WTC11 (cell line): ENCODE results near the gene ITGA6.

ENCODE experiments used
- TF ChIP-seq, protein P1 (sequence below): fragments of 200-600 bp; IDR thresholded peaks from 2 replicates; pipeline ENCODE4 v1.8.0; 2022; ENCODE audit warnings: antibody characterized with exemption
- TF ChIP-seq, protein P2 (sequence below): sonication (generic); formaldehyde crosslinking; conservative IDR thresholded peaks from 2 replicates; pipeline ENCODE4 v1.8.1; 2022; ENCODE audit warnings: mild to moderate bottlenecking, missing genetic modification reagents
- TF ChIP-seq, protein P3 (sequence below): sonication (generic); formaldehyde crosslinking; IDR thresholded peaks from 2 replicates; pipeline ENCODE4 v1.8.0; 2022; ENCODE audit warnings: mild to moderate bottlenecking, missing genetic modification reagents
- TF ChIP-seq, protein P4 (sequence below): fragments of 250-450 bp; sonication (Bioruptor Pico); IDR thresholded peaks from 2 replicates; pipeline ENCODE4 v1.9.0; 2021; ENCODE audit warnings: moderate library complexity, mild to moderate bottlenecking, inconsistent platforms, borderline replicate concordance

DNA sequence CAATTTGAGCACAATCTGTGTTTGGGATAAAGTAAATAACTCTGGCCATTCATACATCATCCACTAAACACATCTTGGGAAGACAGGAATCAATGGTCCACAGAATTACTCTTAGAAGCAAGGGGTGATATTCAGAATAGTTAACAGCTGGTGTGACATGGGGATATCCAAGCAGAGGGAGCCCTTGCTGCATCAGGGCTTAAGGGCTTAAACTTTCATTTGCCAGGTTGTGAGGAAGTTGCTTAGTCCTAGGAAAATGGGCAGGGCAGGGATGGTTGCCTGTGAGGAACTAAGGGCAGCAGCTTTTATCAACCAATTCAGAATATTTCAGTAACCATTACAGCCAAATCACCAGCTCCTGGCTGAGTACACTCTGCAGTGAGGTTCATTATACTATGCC is 2.0 kb upstream of the ITGA6 start:
- TF ChIP-seq, protein P1, sequence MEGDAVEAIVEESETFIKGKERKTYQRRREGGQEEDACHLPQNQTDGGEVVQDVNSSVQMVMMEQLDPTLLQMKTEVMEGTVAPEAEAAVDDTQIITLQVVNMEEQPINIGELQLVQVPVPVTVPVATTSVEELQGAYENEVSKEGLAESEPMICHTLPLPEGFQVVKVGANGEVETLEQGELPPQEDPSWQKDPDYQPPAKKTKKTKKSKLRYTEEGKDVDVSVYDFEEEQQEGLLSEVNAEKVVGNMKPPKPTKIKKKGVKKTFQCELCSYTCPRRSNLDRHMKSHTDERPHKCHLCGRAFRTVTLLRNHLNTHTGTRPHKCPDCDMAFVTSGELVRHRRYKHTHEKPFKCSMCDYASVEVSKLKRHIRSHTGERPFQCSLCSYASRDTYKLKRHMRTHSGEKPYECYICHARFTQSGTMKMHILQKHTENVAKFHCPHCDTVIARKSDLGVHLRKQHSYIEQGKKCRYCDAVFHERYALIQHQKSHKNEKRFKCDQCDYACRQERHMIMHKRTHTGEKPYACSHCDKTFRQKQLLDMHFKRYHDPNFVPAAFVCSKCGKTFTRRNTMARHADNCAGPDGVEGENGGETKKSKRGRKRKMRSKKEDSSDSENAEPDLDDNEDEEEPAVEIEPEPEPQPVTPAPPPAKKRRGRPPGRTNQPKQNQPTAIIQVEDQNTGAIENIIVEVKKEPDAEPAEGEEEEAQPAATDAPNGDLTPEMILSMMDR: no peak
- TF ChIP-seq, protein P2, sequence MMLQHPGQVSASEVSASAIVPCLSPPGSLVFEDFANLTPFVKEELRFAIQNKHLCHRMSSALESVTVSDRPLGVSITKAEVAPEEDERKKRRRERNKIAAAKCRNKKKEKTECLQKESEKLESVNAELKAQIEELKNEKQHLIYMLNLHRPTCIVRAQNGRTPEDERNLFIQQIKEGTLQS: no peak
- TF ChIP-seq, protein P3, sequence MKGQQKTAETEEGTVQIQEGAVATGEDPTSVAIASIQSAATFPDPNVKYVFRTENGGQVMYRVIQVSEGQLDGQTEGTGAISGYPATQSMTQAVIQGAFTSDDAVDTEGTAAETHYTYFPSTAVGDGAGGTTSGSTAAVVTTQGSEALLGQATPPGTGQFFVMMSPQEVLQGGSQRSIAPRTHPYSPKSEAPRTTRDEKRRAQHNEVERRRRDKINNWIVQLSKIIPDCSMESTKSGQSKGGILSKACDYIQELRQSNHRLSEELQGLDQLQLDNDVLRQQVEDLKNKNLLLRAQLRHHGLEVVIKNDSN: no peak
- TF ChIP-seq, protein P4, sequence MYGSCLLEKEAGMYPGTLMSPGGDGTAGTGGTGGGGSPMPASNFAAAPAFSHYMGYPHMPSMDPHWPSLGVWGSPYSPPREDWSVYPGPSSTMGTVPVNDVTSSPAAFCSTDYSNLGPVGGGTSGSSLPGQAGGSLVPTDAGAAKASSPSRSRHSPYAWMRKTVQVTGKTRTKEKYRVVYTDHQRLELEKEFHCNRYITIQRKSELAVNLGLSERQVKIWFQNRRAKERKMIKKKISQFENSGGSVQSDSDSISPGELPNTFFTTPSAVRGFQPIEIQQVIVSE (CRISPR knock-in tag): no peak
